Activated naive CD4-positive, alpha-beta T cell treated with anti-CD3 and anti-CD28 coated beads, Interleukin-2, amount 50 U/mL, for 72 hours (primary cell): ENCODE measurements around the gene SUN5. TPM values are rescaled to one million over a fixed set of nuclear protein-coding genes. Genes with fewer than 3 reads are reported as not detected.

ENCODE experiments used
- ATAC-seq, 2 donors: fragments of 150-1000 bp; cut with Tn5 transposase; 2 replicates each; pipeline ENCODE4 v1.10.0; 2021; ENCODE audit warnings: mild to moderate bottlenecking in 2 of 2, moderate library complexity in 2 of 2
- DNase-seq, 2 donors: peaks; one replicate each; pipeline ENCODE4 v3.0.0; 2021 to 2022; ENCODE audit warnings: low spot score in 2 of 2
- H3K27ac Mint-ChIP-seq, 2 donors: one replicate each; pipeline ENCODE4 v1.8.0; 2022; ENCODE audit warnings: mild to moderate bottlenecking in 2 of 2, mixed read lengths in 2 of 2
- H3K36me3 Mint-ChIP-seq, 2 donors: one replicate each; pipeline ENCODE4 v1.8.0; 2022; ENCODE audit warnings: mixed read lengths in 2 of 2
- H3K9me3 Mint-ChIP-seq, 2 donors: one replicate each; pipeline ENCODE4 v1.8.0; 2022; ENCODE audit warnings: mixed read lengths in 2 of 2
- total RNA-seq, 2 donors: library from RNA; stranded (reverse); gene quantifications; one replicate each; pipeline ENCODE4 v1.2.3, GENCODE V29; 2022

Gene SUN5
- total RNA-seq, 2 donors from 2014 or later = not detected

GRCh38 chr20:32990426-32990825, 13.8 kb downstream of the SUN5 start:
- DNase-seq (no peak), ATAC-seq (no peak)
- H3K36me3 Mint-ChIP-seq = peaks cover 16% of the 10 kb centered on the region in 2 donors
- H3K9me3 Mint-ChIP-seq = peaks cover 7 to 14% of the 10 kb centered on the region in 2 donors
- no peak overlapping the region for H3K27ac Mint-ChIP-seq

DNA sequence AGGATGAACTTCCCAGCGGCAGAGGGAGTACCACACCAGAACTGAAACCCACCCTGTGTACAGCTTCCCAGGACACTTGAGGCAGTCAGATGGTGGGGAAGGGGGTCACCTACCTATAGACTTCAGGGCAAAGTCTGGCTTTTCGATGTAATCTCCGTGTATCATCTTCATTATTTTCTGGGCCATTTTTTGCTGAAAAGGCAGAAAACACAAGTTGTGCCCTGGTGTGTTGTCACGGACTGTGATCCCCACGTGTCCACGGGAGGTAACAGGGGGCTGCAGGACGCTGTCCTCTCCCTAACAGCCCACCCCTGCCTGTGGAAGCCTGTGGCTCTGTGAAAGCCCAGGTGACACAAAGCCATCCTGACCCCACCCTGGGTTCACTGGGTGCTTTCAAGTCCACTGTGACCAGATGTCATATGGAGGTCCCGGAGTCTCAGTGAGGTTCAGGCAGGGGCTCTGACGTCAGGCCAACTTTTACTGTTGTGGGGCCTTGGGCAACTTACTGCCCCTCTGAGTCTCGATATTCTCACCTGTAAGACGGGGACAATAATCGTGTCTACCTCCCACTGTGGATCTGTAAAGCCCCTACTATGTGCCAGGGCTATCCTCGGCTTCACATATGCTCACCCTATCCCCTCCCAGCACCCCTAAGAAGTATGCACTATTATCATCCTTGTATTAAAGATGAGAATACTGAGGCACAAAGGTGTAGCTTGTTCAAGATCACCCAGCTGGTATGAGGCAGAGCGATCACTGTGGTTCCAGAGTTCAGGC, 14.5 kb downstream of the SUN5 start:
- DNase-seq (no peak), ATAC-seq (no peak)
- Mint-ChIP-seq H3K27ac (peak overlapping the region in 1 of 2 donors; percentile 36), H3K36me3 (peaks cover 9 to 10% of the 10 kb centered on the region in 2 donors), H3K9me3 (peaks cover 1 to 8% of the 10 kb centered on the region in 2 donors)

DNA sequence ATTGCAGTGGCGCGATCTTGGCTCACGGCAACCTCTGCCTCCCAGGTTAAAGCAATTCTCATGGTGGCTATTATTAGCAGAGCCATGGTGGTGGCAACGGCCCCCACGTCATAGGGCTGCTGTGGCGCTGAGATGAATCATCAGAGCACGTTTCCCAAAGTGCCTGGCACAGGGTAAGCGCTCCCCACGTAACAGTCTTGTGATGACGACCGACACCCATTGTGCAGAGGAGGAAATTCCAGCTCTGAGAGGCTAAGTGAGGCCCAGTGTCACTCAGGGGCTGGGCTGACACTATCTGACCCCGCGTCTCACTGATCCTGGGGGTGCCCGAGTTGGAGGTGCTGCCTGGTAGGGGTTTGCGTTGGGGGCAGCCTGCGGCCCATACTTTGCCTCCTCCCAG, 16.2 kb downstream of the SUN5 start:
- no peak for ATAC-seq
- H3K9me3 Mint-ChIP-seq = no peaks in the 10 kb centered on the region
- no peak for DNase-seq
- no peak overlapping the region for H3K27ac Mint-ChIP-seq
- no peaks in the 10 kb centered on the region for H3K36me3 Mint-ChIP-seq

- Mint-ChIP-seq H3K9me3 (no peaks in the 10 kb centered on the region), H3K36me3 (no peaks in the 10 kb centered on the region), H3K27ac (no peak overlapping the region)
- no peak for DNase-seq
- no peak for ATAC-seq
Measured at GRCh38 chr20:32987044-32987825, 17.0 kb downstream of the SUN5 start.

DNA sequence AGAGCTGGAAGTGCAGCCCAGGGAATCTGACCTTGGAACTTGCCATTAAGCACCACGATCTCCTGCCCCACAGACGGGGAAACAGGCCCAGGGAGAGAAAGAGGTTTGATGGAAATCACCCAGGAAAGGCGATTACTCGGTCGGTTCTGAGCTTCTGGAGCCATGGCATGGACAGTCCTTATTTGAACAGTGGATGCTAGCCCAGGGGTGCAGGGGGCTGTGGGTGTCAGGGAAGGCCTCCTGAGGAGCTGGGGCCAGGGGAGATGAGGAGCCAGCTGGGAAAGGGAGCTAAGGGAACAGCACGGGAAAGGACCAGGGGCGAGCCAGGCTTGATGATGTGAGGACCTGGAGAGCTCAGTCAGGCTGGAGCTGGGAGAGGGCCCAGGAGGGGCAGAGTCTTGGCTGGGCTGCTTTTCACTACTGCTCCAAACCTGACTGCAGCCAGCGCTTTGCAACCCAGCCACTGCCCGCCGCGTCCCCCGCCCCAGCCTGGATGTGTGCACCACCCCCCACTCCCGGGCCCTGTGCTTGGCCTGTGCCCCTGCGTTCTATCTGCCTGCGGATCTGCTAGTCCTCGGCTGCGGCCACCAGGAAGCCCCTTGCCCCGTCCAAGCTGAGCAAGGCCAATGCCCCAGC, 17.8 kb downstream of the SUN5 start:
- DNase-seq = no peak
- ATAC-seq = no peak
- Mint-ChIP-seq H3K9me3 (no peaks in the 10 kb centered on the region), H3K27ac (peak overlapping the region in 1 of 2 donors; percentile 1), H3K36me3 (no peaks in the 10 kb centered on the region)

- Mint-ChIP-seq H3K9me3 (no peaks in the 10 kb centered on the region), H3K27ac (no peak overlapping the region), H3K36me3 (no peaks in the 10 kb centered on the region)
- ATAC-seq = no peak
- no peak for DNase-seq
Measured at GRCh38 chr20:32985596-32985995, 18.6 kb downstream of the SUN5 start.

- Mint-ChIP-seq H3K9me3 (no peaks in the 10 kb centered on the region), H3K27ac (peak overlapping the region in 1 of 2 donors; percentile 30), H3K36me3 (no peaks in the 10 kb centered on the region)
- DNase-seq = no peak
- ATAC-seq = no peak
Measured at GRCh38 chr20:32984631-32985354, 19.4 kb downstream of the SUN5 start.

GRCh38 chr20:32984196-32984595, 20.0 kb downstream of the SUN5 start:
- Mint-ChIP-seq H3K9me3 (no peaks in the 10 kb centered on the region), H3K27ac (peak overlapping the region in 1 of 2 donors; percentile 30), H3K36me3 (no peaks in the 10 kb centered on the region)
- DNase-seq = no peak
- ATAC-seq = no peak

DNA sequence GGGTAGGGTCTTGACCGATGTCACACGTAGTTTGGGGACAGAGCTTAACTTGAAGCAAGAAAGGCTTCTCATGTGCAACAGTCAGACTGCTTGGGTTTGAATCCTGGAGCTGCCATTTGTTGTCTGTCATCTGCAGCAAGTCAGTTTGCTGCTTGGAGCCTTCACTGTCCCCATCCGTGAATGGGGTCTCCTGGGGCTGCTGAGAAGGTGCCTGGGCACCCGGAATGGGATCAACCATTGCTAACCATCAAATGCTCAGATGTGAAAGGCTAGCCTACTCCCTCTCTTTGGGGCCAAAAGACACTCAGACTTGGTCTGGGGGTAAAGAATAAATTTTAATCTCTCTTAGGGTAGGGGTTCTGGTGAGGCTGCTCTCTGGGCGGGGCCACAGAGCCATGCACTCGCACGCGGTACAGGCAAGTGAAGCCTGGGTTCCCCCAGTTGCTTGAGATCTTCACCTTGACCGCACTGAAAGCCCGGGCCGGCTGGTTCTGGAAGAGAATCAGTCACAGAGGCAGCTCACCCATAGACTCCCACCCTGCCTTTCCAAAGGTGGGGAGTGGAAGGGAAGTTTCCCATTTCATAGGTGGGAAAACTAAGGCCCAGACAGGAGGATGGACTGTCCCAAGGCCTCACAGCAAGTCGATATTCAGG, 20.6 kb downstream of the SUN5 start:
- Mint-ChIP-seq H3K36me3 (no peaks in the 10 kb centered on the region), H3K27ac (no peak overlapping the region), H3K9me3 (no peaks in the 10 kb centered on the region)
- ATAC-seq (no peak), DNase-seq (no peak)

- Mint-ChIP-seq H3K27ac (peak overlapping the region in 1 of 2 donors; percentile 77), H3K36me3 (no peaks in the 10 kb centered on the region), H3K9me3 (no peaks in the 10 kb centered on the region)
- no peak for ATAC-seq
- DNase-seq = no peak
Measured at GRCh38 chr20:32982617-32983458, 21.4 kb downstream of the SUN5 start.

- H3K27ac Mint-ChIP-seq = peak overlapping the region in 1 of 2 donors; percentile 11
- ATAC-seq (no peak), DNase-seq (no peak)
Measured at GRCh38 chr20:32980990-32981389, 23.2 kb downstream of the SUN5 start.

DNA sequence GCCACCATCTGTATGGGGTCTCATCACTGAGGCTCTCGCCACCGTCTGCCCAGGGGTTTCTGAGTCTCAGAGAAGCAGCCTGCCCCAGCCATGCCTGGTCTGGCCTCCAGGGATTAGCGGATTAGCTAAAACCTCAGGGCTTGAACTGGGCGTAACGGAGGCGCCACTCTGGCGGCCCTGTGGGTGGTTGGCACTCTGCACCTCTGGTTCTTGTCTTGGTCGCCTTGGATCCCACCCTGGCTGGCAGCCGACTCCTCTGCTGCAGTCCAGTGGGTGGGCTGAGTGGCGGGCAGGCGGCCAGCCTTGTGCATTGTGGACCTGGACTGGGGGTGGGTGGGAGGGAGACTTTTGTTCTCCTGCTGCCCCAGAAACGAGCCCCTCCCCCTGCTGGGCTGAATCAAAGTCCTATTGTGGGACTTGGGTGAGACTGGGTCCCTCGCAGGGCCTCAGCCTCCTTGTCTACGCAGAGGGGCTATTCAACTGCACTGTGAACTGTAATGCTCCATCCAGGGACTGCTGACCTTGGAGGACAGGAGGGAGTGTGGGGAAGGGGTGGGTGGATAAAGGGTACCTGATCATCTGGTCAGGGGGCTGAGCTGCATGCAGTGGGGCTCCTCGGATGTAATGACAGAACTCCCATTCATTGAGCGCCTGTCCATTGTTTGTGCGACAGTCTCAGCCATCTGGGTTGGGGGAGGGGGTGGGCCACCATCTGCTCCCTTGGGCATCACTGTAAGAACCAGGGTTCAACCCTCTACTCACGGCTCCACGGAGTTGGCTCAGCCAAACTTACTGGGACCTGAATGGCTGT, 23.9 kb downstream of the SUN5 start:
- Mint-ChIP-seq H3K36me3 (peaks cover 5 to 17% of the 10 kb centered on the region in 2 donors), H3K9me3 (peaks cover 4 to 10% of the 10 kb centered on the region in 2 donors), H3K27ac (peak overlapping the region in 1 of 2 donors; percentile 11)
- no peak for ATAC-seq
- DNase-seq = no peak

More at GRCh38 chr20:32980990-32981389, 23.2 kb downstream of the SUN5 start:
- peaks cover 4 to 7% of the 10 kb centered on the region in 2 donors for H3K9me3 Mint-ChIP-seq
- H3K36me3 Mint-ChIP-seq = peaks cover 5 to 11% of the 10 kb centered on the region in 2 donors

- DNase-seq (peak in 1 of 2 donors; percentile 43), ATAC-seq (no peak)
- Mint-ChIP-seq H3K27ac (peak overlapping the region in 1 of 2 donors; percentile 58), H3K36me3 (peaks cover 5 to 24% of the 10 kb centered on the region in 2 donors), H3K9me3 (peaks cover 7 to 11% of the 10 kb centered on the region in 2 donors)
Measured at GRCh38 chr20:32979201-32979998, 24.8 kb downstream of the SUN5 start.

DNA sequence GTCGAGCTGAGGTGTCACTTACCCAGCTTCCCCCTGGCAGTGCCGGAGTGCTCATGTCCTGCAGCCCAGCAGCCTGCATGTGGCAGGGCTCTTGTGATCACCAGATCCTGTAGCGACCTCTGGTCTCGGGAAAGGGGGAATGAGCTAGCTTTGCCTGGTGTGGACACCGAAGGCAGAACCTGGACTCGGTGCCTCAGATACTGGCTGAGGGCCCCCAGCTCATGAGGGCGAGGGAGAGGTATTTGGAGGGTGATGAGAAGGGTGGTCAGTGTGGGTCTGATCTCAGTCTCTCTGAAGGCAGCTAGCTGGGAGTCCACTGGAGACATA, 26.3 kb downstream of the SUN5 start:
- Mint-ChIP-seq H3K27ac (no peak overlapping the region), H3K9me3 (peaks cover 7 to 11% of the 10 kb centered on the region in 2 donors), H3K36me3 (peaks cover 5 to 24% of the 10 kb centered on the region in 2 donors)
- DNase-seq (no peak), ATAC-seq (no peak)
